22Rv1 (cell line): ENCODE measurements around the gene SULT4A1.

Experiments used
- ZFX ChIP-seq: fragments of 450-650 bp; IDR thresholded peaks from 2 replicates; pipeline ENCODE4 v1.6.1; 2017; ENCODE audit warnings: antibody characterized with exemption, borderline replicate concordance
- TF ChIP-seq, protein P1 (sequence below): fragments of 450-650 bp; IDR thresholded peaks from 2 replicates; pipeline ENCODE4 v1.5.1; 2017; ENCODE audit warnings: mild to moderate bottlenecking

DNA sequence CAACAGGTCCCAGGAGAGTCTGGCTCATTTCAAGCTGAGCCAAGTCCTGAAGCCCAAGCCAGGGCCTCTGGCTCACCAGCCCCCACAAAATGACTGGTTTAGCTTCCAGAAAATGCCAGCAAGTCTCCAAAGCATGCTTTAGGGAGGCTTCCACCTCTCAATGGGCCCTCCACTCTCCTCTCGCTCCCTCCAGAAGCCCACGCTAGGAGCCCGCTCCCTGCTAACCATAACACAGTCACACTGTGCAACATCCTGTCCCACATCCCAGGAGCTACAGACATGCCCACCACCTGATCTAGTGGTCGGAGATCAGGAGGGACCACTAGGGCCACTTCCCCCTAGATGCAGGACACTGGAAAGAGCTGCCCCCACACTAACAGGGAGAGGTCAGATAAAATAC lies 6.9 kb downstream of the SULT4A1 start:
- TF ChIP-seq, protein P1, sequence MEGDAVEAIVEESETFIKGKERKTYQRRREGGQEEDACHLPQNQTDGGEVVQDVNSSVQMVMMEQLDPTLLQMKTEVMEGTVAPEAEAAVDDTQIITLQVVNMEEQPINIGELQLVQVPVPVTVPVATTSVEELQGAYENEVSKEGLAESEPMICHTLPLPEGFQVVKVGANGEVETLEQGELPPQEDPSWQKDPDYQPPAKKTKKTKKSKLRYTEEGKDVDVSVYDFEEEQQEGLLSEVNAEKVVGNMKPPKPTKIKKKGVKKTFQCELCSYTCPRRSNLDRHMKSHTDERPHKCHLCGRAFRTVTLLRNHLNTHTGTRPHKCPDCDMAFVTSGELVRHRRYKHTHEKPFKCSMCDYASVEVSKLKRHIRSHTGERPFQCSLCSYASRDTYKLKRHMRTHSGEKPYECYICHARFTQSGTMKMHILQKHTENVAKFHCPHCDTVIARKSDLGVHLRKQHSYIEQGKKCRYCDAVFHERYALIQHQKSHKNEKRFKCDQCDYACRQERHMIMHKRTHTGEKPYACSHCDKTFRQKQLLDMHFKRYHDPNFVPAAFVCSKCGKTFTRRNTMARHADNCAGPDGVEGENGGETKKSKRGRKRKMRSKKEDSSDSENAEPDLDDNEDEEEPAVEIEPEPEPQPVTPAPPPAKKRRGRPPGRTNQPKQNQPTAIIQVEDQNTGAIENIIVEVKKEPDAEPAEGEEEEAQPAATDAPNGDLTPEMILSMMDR = no peak
- no peak for TF ChIP-seq ZFX
